ENCODE measurements around the gene CDYL. TPM values are rescaled to one million over a fixed set of nuclear protein-coding genes. Genes with fewer than 3 reads are reported as not detected.
A peak's percentile ranks its signal among the peaks of the same experiment; 100 is the strongest.

CDYL gene
- total RNA-seq, 1 experiment from 2014 or later = 41.6 TPM

GRCh38 chr6:4773181-4773580, 3.0 kb upstream of the CDYL start:
- CTCF ChIA-PET = no interaction called here
- BruUV-seq (replicated peaks) = no TSS peak
- Histone ChIP-seq H3K9me3 (peaks cover 2% of the 10 kb centered on the region; the same call in 1 of the 2 replicates), H3K4me3 (ENCODE audit: low read depth, low read length) (no peak overlapping the region), H3K4me1 (no peaks in the 10 kb centered on the region), H3K36me3 (ENCODE audit: control insufficient read depth, insufficient read depth, low read length) (no peaks in the 10 kb centered on the region), H3K27me3 (replicated peaks; ENCODE audit: control insufficient read depth, insufficient read depth, low read length) (no peaks in the 10 kb centered on the region)
- Mint-ChIP-seq H3K9me3 (ENCODE audit: unreplicated experiment) (peaks cover 4% of the 10 kb centered on the region), H3K27me3 (ENCODE audit: insufficient read depth, unreplicated experiment) (peaks cover 3% of the 10 kb centered on the region), H3K4me3 (ENCODE audit: unreplicated experiment) (no peak overlapping the region), H3K27ac (ENCODE audit: unreplicated experiment) (no peak overlapping the region), H3K4me1 (ENCODE audit: low read depth, unreplicated experiment) (peaks cover 8% of the 10 kb centered on the region), H3K36me3 (ENCODE audit: insufficient read depth, unreplicated experiment) (no peaks in the 10 kb centered on the region)
- intact Hi-C loops (cut with micrococcal nuclease; ENCODE audit: unreplicated experiment) = loop anchor here (10.0 kb wide), 1 partner anchor 162 kb away; no protein-coding TSS in a partner anchor
- POLR2A ChIA-PET = no interaction called here
- TF ChIP-seq, protein P1, sequence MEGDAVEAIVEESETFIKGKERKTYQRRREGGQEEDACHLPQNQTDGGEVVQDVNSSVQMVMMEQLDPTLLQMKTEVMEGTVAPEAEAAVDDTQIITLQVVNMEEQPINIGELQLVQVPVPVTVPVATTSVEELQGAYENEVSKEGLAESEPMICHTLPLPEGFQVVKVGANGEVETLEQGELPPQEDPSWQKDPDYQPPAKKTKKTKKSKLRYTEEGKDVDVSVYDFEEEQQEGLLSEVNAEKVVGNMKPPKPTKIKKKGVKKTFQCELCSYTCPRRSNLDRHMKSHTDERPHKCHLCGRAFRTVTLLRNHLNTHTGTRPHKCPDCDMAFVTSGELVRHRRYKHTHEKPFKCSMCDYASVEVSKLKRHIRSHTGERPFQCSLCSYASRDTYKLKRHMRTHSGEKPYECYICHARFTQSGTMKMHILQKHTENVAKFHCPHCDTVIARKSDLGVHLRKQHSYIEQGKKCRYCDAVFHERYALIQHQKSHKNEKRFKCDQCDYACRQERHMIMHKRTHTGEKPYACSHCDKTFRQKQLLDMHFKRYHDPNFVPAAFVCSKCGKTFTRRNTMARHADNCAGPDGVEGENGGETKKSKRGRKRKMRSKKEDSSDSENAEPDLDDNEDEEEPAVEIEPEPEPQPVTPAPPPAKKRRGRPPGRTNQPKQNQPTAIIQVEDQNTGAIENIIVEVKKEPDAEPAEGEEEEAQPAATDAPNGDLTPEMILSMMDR (IDR thresholded peaks at IDR 0.05; ENCODE audit: insufficient read depth in 1 of 2, low read depth in 1 of 2, low read length in 1 of 2, severe bottlenecking in 1 of 2, unreplicated experiment in 1 of 2) = no peak
- no peak for DNase-seq

- H3K36me3 ChIP-seq (ENCODE audit: control insufficient read depth, insufficient read depth, low read length) = no peaks in the 10 kb centered on the region
- peaks cover 5% of the 10 kb centered on the region; the same call in 1 of the 2 replicates for H3K9me3 ChIP-seq
- Mint-ChIP-seq H3K27ac (ENCODE audit: unreplicated experiment) (peak overlapping the region; percentile 89), H3K9me3 (ENCODE audit: unreplicated experiment) (peaks cover 10% of the 10 kb centered on the region), H3K4me3 (ENCODE audit: unreplicated experiment) (peak overlapping the region; percentile 93), H3K27me3 (ENCODE audit: insufficient read depth, unreplicated experiment) (no peaks in the 10 kb centered on the region), H3K4me1 (ENCODE audit: low read depth, unreplicated experiment) (peaks cover 8% of the 10 kb centered on the region), H3K36me3 (ENCODE audit: insufficient read depth, unreplicated experiment) (no peaks in the 10 kb centered on the region)
- ChIA-PET POLR2A (no interaction called here), CTCF (no interaction called here)
- H3K4me1 ChIP-seq = no peaks in the 10 kb centered on the region
- H3K4me3 ChIP-seq (ENCODE audit: low read depth, low read length) = peak overlapping the region; percentile 49
- intact Hi-C loops (cut with micrococcal nuclease; ENCODE audit: unreplicated experiment) = loop anchor here (10.0 kb wide), 1 partner anchor 161 kb away; no protein-coding TSS in a partner anchor
- TF ChIP-seq, protein P1 (IDR thresholded peaks at IDR 0.05; ENCODE audit: insufficient read depth in 1 of 2, low read depth in 1 of 2, low read length in 1 of 2, severe bottlenecking in 1 of 2, unreplicated experiment in 1 of 2) = no peak
- no peaks in the 10 kb centered on the region for H3K27me3 ChIP-seq (replicated peaks; ENCODE audit: control insufficient read depth, insufficient read depth, low read length)
- DNase-seq = no peak
- TSS peak; percentile 50 for BruUV-seq (replicated peaks)
Measured at GRCh38 chr6:4774296-4774695, 1.9 kb upstream of the CDYL start.

DNA sequence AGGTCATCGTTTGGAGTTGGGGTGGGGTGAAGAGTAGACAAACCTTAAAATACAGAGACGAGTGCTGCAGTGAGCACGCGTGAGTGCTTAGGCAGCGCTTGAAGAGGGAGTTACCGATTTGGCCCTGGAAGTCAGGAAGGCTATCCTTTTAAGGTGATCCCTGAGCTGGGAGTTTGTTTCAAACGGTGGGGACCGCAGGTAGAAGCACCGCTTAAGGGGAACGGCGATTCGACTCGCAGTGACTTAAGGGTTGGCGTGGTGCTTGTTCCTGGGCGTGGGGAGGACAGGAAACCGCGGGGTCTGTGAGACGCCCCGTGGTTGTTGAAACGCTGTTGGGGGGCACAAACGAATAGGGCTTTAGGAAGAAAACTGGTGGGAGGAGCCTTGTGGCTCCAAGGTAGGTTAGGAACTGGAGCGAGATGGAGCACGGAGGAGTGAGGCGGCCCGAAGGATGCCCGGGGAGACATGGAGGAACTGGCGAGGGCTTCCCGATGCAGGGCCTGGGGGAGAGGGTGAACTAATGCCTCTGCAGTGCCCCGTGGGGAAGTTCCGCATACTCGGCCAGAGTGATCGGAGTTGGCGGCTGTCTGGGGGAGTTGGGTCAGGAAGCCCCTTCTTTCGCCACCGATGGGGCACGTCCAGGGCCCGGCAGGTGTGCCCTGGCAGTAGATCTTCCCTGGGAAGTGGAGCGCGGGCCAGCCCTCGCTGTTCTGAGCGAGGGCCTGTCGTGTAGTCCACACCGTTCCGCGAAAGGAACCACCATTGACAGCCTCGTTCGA, 1.3 kb upstream of the CDYL start:
- H3K4me1 ChIP-seq = no peaks in the 10 kb centered on the region
- Mint-ChIP-seq H3K36me3 (ENCODE audit: insufficient read depth, unreplicated experiment) (no peaks in the 10 kb centered on the region), H3K4me1 (ENCODE audit: low read depth, unreplicated experiment) (peaks cover 8% of the 10 kb centered on the region), H3K27me3 (ENCODE audit: insufficient read depth, unreplicated experiment) (no peaks in the 10 kb centered on the region), H3K9me3 (ENCODE audit: unreplicated experiment) (peaks cover 10% of the 10 kb centered on the region), H3K27ac (ENCODE audit: unreplicated experiment) (peak overlapping the region; percentile 89), H3K4me3 (ENCODE audit: unreplicated experiment) (peak overlapping the region; percentile 93)
- no peaks in the 10 kb centered on the region for H3K27me3 ChIP-seq (replicated peaks; ENCODE audit: control insufficient read depth, insufficient read depth, low read length)
- peak; percentile 30 to 44 for DNase-seq
- intact Hi-C loops (cut with micrococcal nuclease; ENCODE audit: unreplicated experiment) = loop anchor here (10.0 kb wide), 1 partner anchor 160 kb away; no protein-coding TSS in a partner anchor
- TF ChIP-seq, protein P1 (IDR thresholded peaks at IDR 0.05; ENCODE audit: insufficient read depth in 1 of 2, low read depth in 1 of 2, low read length in 1 of 2, severe bottlenecking in 1 of 2, unreplicated experiment in 1 of 2) = no peak
- no TSS peak for BruUV-seq (replicated peaks)
- CTCF ChIA-PET = interaction anchor here (1.0 kb wide), 1 partner anchor 11 kb away, joined by 4 read pairs; no protein-coding TSS in a partner anchor
- H3K4me3 ChIP-seq (ENCODE audit: low read depth, low read length) = peak overlapping the region; percentile 49
- no peaks in the 10 kb centered on the region for H3K36me3 ChIP-seq (ENCODE audit: control insufficient read depth, insufficient read depth, low read length)
- POLR2A ChIA-PET = no interaction called here
- H3K9me3 ChIP-seq = peaks cover 5% of the 10 kb centered on the region; the same call in 1 of the 2 replicates
